GM18511 (cell line): ENCODE data around the gene TACC3.
A peak's percentile ranks its signal among the peaks of the same experiment; 100 is the strongest.
"Not testable (repeated sequence)": the region's sequence is repeated elsewhere in the genome, so short reads cannot be mapped to it uniquely, and the experiment has no call there.

Experiments used
- ATAC-seq: cut with Tn5 transposase; IDR thresholded peaks from one replicate; pipeline ENCODE4 v1.9.1; 2021; ENCODE audit warnings: mild to moderate bottlenecking, moderate library complexity; ENCODE audit not compliant: unreplicated experiment

Gene TACC3

GRCh38 chr4:1701671-1702070 lies 19.6 kb upstream of the TACC3 start:
- not testable (repeated sequence) for ATAC-seq

- no peak for ATAC-seq
Measured at GRCh38 chr4:1703867-1704266, 17.5 kb upstream of the TACC3 start.

GRCh38 chr4:1705732-1706131 lies 15.6 kb upstream of the TACC3 start:
- no peak for ATAC-seq

- no peak for ATAC-seq
Measured at GRCh38 chr4:1706358-1706757, 15.0 kb upstream of the TACC3 start.

- no peak for ATAC-seq
Measured at GRCh38 chr4:1708581-1708980, 12.7 kb upstream of the TACC3 start.

- ATAC-seq, result no peak
Measured at GRCh38 chr4:1711055-1711570, 10.2 kb upstream of the TACC3 start.

- ATAC-seq, result peak; percentile 3
Measured at GRCh38 chr4:1711571-1712215, 9.6 kb upstream of the TACC3 start.

GRCh38 chr4:1712216-1713002 lies 8.9 kb upstream of the TACC3 start, which contains the start of gene SLBP:
SLBP (minus strand) TSS chr4:1712319; CDS start chr4:1712188, 131 bp downstream.
- ATAC-seq, result peak; percentile 81

GRCh38 chr4:1713003-1713851 lies 8.1 kb upstream of the TACC3 start:
- peak; percentile 20 for ATAC-seq

- ATAC-seq, result no peak
Measured at GRCh38 chr4:1714303-1715001, 6.9 kb upstream of the TACC3 start.

GRCh38 chr4:1715002-1715758 lies 6.1 kb upstream of the TACC3 start:
- no peak for ATAC-seq

GRCh38 chr4:1716065-1716945 lies 5.0 kb upstream of the TACC3 start:
- no peak for ATAC-seq

GRCh38 chr4:1717129-1718094 lies 3.9 kb upstream of the TACC3 start:
- no peak for ATAC-seq

GRCh38 chr4:1718095-1718850 lies 3.0 kb upstream of the TACC3 start:
- ATAC-seq, result no peak

GRCh38 chr4:1720163-1720983 lies 948 bp upstream of the TACC3 start:
- peak; percentile 25 for ATAC-seq
